HG02763 (cell line): ENCODE results near the gene GABBR2.
"Not testable (repeated sequence)": the region's sequence is repeated elsewhere in the genome, so short reads cannot be mapped to it uniquely, and the experiment has no call there.

Experiments
- ATAC-seq: cut with Tn5 transposase; IDR thresholded peaks from one replicate; pipeline ENCODE4 v1.9.1; 2021; ENCODE audit warnings: mild to moderate bottlenecking, moderate library complexity; ENCODE audit not compliant: unreplicated experiment

GABBR2 gene

DNA sequence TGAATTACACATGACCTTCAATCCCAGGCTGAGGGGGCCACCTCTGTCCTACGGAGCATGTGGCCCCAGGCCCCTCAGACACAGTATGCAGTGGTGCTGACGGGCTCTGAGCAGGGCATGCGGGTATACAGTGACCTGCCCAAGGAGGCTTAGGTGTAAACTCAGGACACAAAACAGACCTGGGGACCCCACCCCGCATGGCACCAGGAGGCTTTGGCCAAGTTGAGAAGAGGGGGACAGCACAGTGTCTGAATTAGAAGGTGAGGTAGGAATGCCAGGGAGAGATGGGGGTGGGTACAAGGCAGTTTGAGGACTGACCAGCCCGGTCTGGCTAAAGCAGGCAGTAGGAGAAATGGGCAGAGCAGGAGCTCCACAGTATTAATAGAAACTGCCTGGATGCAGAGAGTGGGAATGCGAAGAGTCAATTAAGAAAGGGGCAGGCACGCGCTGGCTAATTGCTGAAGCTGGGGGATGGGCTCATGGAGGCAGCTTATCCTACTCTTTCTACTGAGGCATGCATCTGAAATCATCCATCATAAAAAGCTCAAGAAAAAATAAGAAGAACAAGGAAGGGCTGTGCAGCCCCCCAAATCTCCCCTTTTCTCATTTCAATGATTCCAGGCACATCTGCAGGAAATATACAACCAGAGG lies 109.0 kb downstream of the GABBR2 start:
- ATAC-seq = no peak

DNA sequence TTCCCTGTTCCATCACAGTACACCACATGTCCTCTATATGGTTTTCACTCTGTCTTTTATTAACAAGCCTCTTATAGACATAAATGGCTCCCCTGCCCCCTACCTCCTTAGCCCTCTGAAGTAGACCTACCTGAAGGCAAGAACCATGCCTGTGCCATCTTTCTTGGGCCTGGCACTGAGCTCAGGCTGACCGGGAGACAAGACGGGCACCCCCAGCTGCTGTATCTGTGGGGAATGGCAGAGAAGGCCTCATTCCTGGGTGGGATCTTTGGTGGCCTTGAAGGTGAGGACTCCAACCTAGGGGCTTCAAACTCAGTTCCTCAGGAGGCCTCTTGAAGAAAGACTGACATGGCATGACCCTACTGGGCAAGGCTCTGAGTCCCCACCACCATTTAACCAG lies 109.9 kb downstream of the GABBR2 start:
- ATAC-seq = no peak

DNA sequence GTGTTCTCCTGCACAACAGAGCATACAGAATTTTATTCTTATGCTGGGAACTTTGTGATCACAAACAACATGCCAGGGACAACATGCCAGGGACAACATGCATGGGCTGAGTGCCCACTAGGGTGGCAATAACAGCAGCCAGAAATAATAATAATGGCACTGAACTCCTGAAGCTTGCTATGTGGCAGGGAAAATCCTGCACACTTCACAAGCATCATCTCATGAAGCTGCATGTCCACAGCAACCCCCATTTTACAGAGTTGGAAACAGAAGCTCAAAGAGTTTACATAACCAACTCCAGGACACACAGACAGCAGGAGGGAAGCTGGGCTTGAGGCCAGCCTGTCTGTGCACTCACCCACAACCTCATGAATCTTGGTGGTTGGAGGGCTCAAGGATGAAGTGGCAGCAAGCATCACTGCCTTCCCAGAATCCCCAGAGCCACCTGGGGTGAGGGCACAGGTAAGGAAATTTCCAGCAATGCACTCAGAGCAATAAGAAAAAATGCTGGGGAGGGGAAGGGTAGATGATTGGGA lies 111.4 kb downstream of the GABBR2 start:
- no peak for ATAC-seq

DNA sequence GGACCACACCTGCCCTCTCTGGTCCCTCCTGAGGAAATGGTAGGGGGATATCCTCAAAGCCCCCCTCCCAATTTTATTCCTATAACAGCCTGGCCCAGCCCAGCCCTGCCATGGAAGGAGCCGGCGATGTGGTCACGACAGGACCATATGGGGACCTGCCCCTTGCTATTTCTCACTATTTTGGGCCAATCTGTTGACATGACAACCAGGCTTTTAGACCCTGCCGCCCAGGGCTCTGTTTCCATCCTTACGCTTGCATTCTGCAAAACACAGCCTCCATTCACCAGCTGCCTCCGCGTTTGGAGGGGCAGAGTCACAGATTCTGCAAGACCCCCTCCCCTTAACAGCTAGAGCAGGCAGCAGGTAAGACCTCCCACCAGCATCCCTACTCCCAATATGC lies 112.2 kb downstream of the GABBR2 start:
- no peak for ATAC-seq

DNA sequence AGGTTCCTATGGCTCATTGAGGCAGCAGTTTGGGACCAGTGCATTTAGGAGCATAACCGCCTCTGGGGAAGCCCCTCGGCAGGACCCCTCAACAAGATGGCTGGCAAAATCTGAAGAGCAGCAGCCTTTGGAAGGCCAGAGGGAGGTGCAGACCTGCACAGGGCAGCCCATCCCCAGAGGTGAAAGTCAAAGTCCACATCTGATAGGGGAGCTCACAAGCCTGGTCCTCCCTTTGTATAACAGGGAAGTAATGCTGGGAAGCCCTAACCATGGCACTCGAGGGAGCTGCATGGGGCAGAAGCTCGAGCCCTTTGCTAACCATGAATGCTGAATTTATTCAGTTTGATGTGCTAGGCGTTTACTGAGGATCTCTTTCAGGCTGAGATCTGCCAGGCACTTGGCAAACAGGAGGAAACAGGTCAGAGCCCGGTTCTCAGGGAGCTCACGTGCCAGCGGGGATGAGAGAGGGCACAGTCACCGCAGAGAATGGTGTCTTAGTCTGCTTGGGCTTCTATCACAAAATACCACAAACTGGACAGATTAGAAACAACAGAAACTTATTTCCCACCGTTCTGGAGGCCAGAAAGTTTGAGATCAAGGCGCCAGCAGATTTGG lies 114.1 kb downstream of the GABBR2 start:
- no peak for ATAC-seq

DNA sequence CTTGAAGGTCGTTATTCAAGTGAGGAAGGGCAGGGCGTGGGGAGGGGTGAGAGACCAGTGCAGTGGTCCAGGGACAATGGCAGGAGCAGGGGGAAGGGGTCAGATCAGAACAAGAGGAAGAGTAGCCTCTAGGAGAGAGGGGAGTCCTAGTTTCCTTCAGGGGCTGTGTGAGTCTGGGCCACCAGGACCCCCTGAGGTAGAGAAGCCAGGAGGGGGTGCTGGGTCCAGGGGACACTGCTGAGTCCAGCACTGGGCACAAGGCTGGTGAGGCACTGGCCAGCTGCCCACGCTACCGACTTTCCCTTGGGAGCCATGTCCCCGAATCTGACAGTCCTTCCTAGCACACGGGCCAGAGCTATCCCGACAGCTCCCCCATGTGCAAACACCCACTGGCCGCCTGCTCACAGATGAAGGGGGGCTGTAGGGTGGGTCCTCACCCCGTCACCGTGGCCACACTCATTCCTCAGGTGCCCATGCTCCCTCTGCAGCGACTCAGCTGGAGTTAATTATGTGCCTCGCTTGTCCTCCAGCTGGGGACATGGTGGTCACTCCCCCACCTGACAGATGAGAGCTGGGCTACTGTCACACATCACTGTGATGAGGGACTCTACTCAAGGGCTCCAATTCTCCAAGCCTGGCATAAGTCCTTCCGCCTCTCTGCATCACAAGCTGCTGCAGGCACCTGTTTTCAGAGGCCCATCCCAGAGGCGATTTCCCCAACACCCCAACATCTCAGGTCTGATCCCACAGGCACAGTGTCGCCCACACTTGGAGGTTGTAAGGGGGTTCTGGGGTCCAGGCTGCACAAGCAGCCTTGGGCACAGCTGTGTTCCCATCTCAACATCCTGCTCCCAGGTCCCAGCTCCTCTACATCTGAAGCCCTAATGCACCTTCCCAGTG lies 115.1 kb downstream of the GABBR2 start:
- no peak for ATAC-seq

DNA sequence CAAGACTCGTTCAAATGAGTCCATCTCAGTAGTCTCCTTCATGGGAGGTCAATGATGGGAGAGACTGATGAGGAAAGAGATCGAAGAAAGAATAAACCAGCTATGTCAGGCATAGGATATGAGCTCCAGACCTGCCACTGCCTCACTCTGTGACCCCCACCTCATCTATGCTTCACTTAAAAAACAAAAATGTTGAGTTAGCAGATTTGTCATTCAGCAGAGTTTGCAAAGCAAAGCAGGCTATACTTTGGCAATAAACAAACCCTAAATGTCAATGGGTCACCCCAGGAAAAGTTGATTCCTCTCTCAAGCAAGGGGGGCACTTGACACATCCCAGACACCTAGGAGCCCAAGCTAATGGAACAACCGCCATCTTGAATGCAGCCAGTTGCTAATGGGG lies 117.0 kb downstream of the GABBR2 start:
- ATAC-seq = no peak

DNA sequence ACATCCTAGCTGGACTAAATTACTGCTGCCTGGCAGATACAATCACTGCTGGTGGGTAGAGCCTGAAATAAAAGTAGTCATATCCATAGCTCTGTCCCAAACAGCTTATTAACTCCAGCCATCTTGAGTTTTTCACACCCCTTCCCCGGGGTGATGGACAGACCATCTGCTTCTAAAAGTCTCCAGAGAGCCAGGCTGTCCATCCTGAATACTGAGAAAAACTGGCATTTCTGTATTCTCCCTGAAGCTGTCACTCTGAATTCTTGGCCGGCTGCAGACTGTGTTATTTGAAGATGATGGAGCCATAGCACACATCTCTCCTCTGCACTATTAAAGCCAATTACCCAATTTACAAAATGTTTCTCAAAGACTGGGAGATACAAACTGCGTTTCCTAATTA lies 118.6 kb downstream of the GABBR2 start:
- no peak for ATAC-seq

DNA sequence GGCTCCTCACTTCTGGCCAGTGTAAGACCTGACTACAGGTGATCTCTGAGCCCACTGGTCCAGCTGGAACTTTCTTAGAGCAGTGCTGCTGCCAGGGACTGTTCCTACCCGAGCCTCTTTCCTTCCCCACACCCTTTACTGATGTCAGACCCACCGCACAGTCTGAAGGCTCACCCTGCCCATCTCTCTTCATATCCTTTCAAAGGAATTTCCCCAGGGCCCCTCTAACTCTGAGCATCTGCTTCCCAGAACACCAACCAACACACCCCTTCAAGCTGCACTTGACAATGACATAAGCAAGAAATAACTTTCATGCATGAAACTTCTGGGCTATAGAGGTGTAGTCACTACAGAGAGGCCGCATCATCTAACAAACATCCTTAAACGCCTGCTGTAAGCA lies 119.6 kb downstream of the GABBR2 start:
- ATAC-seq = no peak

DNA sequence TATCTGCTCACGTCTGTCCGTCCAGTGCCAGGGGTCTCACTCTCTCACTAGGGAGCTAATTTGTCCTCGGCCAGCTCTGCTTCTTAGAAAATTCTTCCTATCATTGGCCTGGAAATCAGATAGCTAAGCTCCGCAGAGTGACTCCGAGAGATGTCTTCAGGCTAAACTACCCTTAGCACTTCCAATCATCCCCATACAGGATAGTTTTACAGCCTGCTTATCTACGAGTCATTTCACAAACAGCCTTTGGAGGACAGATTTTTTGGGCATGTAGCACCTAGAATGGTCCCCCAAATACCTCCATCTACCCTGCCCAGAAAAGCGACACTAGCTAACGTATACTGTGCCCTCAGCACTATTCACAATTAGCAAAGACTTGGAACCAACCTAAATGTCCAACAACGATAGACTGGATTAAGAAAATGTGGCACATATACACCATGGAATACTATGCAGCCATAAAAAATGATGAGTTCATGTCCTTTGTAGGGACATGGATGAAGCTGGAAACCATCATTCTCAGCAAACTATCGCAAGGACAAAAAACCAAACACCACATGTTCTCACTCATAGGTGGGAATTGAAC lies 123.8 kb downstream of the GABBR2 start:
- not testable (repeated sequence) for ATAC-seq

DNA sequence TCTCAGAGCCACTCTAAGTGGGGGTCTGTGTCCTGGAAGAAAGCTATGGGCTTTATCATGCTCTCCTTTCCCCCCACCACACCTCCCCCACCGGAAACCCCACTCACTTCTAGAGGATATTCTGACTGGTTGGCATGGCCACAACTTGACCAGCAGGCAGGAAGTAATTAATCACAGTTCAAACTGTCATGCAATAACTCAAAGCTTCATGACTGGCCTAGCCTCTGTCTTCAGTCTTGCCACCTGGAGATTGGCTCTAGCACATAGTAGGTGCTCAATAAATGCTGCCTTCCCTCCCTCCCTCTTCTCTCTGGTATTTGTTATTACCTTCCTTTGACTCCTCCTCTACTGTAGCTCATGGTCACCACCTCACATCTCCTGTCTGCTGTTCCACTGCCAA lies 124.7 kb downstream of the GABBR2 start:
- no peak for ATAC-seq

DNA sequence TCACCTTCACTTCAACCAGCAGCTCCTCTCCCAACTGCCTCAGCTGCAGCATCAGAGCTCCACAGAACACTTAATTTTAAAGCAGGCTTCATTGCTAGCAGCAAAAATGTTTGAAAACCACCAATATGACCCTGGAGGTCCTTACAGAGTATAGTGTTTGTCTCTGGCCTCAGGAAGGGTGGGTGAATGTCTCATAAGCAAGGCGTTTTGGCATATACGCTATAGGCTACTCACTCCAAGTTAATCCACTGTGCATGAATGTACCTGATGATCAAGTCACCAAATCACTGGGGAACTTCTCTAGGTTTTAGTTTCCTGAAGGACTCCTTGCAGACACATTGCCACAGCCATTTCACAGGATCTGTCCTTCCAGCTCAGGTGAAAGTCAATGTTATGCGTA lies 125.3 kb downstream of the GABBR2 start:
- no peak for ATAC-seq

DNA sequence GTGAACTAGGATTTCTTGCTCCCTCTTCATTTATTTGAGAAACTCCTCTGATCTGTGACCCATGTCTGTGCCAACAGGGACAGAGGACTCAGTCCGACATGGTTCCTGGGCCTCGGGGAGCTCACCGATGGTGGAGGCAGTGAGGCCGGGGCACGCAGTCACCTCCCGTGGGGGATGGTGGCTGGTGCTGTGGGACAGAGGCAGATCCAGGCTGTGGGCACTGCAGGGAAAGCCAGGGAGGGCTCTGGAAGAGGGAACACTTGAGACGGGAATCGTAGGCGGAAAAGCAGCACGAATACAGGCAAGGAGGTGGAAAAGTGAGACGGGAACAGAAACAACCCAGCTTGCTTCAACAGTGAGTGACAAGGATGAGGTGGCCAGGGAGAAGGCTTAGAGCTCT lies 127.8 kb downstream of the GABBR2 start:
- no peak for ATAC-seq

DNA sequence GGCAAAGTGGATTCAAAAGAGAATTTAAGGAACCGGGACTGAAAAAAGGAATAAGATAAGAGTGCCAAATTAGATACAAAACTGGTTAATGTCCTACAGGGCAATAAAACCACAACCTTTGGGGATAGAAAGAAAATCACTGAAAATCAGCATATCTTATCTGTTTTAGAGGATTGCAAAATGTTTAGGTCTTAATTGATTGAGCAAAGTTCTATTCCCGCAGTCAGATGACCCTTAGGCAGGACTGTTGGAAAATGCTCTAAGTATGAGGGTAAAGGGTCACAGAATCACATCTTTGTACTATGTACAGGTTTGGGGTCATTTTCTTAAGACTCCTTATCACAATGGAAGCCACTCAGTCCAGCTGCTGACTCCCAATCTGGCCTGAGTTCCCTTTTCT lies 129.0 kb downstream of the GABBR2 start:
- ATAC-seq = no peak

DNA sequence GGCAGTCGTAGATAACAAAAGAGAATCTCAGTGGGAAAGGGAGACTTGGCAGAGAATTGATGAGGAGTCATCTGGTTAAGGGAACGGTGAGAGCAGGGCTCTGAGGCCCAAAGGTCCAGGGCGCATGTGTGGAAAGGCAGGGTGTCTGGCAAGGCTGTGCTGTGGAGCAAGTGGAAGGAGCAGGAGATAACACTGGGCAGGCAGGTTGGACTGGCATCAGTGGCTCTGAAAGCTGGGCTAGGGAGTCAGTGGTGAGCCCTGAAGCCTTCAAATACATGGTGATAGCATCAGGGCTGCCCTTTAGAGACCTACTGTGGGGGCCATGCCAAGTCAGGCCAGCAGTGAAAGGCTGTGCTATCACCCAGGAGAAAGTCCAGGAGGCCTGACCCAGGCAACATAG lies 131.3 kb downstream of the GABBR2 start:
- ATAC-seq = no peak

DNA sequence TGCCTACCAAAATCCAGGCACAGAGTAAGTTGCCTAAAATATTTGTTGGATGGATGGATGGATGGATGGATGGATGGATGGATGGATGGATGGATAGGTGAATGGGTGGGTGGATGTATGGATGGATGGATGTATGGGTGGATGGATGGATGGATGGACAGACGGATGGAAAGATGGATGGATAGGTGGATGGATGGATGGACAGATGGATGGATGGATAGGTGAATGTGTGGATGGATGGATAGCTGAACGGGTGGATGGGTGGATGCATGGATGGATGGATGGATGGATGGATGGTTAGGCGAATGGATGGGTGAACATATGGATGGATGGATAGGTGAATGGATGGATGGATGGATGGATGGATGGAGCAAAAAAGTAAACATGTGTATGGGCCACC lies 131.9 kb downstream of the GABBR2 start:
- no peak for ATAC-seq

DNA sequence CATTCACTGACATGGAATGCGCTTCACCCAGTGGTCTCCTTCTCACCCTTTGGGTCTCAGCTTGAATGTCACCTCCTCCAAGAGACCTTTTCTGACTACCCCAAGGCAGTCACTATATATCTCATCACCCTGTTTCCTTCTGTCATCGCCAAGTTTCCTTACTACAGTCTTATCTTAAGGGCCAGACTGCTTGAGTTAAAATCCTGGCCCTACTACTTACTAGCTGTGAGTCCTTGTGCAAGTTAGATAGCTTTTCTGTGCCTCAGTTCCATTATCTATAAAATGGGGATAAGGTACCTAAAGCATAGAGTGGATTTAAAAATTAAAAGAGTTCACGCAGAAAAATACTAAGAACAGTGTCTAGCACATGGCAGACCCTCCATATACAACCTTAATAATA lies 132.4 kb downstream of the GABBR2 start:
- ATAC-seq = no peak

DNA sequence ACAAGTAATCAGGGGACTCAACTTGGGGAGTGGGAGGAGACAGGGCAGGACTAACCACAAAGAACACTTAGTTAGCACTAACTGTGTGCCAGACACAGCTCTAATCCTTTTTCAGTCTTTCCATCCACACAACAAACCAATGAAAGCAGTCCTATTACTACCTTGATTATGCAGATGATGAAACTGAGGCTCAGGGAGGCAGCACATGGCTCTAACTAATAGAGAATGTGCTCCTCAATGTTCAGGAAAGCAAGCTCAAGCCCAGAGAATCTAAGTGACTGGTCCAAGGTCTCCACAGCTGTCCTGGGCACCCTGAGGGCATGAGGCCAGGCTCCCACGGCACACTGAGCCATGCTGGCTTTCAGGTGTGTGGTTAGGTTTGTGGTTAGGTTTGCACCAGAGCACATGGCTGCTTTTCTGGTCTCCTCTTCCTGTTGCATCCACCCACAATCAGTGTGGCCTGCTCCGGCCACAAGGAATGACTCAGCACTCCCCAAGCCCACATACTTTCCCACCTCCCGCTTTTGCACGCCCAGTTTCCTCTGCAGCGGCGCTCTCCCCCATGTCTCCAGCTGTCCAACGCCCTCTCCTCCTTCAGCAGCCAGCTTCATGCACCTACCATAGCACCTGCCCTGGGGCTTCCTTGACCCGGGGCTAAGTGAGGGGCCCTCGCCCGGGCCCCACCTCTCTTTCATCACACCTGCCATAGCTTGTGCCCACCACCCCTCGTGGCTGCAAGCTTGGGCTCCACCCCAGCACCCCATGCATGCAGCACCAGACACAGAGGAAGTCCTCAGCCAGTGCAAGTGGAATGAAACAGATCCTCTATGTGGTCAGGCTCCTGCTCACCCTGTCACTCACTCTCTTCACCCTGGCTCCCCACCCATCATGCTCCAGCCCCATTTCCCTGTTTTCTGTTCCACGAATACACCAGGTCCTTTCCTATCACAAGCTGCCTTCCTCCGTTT lies 133.1 kb downstream of the GABBR2 start:
- peak; percentile 86 for ATAC-seq

DNA sequence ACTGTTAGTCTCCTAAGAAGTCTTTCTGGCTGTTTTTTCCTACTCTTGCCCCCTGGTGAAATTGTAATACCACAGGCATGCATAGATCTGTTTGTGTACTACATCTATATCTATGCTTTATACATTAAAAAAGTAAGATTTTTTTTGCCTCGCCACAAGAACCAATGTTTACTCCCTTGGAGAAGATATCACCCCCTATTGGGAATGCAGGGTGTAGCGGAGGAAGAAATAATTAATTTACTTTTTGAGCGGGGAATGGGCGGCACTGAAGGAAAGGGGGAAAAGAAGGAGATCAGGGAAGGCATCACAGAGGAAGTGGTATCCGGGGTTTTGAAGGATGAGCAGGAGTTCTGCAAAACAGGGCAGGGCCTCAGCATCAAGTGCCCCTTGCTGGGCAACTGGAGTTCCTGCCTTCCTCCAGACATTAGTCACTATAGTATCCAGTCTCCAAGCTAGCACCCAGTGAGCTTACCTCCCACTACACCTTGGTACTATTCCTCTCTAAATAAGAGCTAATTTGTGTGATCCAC lies 134.9 kb downstream of the GABBR2 start:
- ATAC-seq = no peak

DNA sequence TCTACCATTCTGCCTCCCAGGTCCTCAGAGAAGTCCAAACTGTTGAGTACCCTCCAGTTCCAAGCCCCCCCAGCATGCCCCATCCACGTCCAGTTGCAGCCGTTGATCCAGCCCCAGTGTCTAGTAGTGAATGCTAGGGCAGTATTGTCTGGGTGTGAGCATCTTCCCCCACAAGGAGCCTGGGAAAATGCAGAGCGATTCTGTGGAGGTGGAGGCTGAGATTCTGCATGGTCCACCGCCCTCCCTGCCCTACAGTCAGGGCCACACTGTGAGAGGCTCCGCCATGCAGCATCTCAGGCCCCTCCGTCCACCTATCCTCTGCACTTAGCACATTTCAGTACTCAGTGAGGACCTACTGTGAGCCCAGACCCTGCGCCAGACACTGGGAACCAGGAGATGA lies 135.9 kb downstream of the GABBR2 start:
- no peak for ATAC-seq
